AG04450 (cell line): ENCODE measurements around the gene ZNF503. TPM values are rescaled to one million over a fixed set of nuclear protein-coding genes. Genes with fewer than 3 reads are reported as not detected.
A peak's percentile ranks its signal among the peaks of the same experiment; 100 is the strongest.

Experiments
- CTCF ChIA-PET: fragments of 300-600, 350-600 bp; formaldehyde crosslinking; extraction: SDS; loops from one replicate; lab custom pipeline; 2022; ENCODE audit warnings: antibody characterized with exemption, inconsistent platforms; lab: Charles Lee
- POLR2A ChIA-PET: fragments of 350-600 bp; formaldehyde crosslinking; extraction: SDS; loops from one replicate; lab custom pipeline; 2021; ENCODE audit warnings: antibody characterized with exemption, inconsistent platforms; lab: Yijun Ruan, JAX
- DNase-seq: peaks from one replicate; pipeline ENCODE4 v3.0.0-alpha.2; 2011; ENCODE audit warnings: low read depth, low spot score
- H3K27ac ChIP-seq: one replicate; pipeline ENCODE4 v1.5.1; 2012; ENCODE audit warnings: low read depth, low read length, control low read depth
- H3K27me3 ChIP-seq: one replicate; pipeline ENCODE4 v1.6.0; 2012; ENCODE audit warnings: low read length; ENCODE audit not compliant: control insufficient read depth, insufficient read depth
- H3K4me3 ChIP-seq: 2 replicates; pipeline ENCODE4 v1.5.1; 2011; ENCODE audit warnings: mild to moderate bottlenecking, low read depth, low read length, control low read depth
- H3K9me3 ChIP-seq: 2 replicates; pipeline ENCODE4 v1.5.1; 2012; ENCODE audit warnings: low read length; ENCODE audit not compliant: control insufficient read depth, insufficient read depth
- CTCF ChIP-seq: IDR thresholded peaks from 2 replicates; pipeline ENCODE4 v1.5.1; 2011; ENCODE audit warnings: low read depth, low read length, control low read depth, inconsistent platforms
- polyA plus RNA-seq: library from polyadenylated mRNA; depleted of rRNA; stranded (reverse); fragments of >200 nt; gene quantifications from 2 replicates; pipeline ENCODE4 v1.2.3, GENCODE V29; 2011

ZNF503 gene
- polyA plus RNA-seq, 1 experiment, result 2.5 TPM

- H3K9me3 ChIP-seq, result peaks cover 9% of the 10 kb centered on the region
- H3K27ac ChIP-seq, result no peak overlapping the region
- CTCF ChIA-PET, result interaction anchor here (0.6 to 1.0 kb wide), 2 partner anchors 38 to 171 kb away, joined by 3 to 5 read pairs; no protein-coding TSS in a partner anchor
- H3K27me3 ChIP-seq, result no peaks in the 10 kb centered on the region
- POLR2A ChIA-PET, result interaction anchor here (0.7 kb wide), 1 partner anchor 1061 kb away, joined by 3 read pairs; no protein-coding TSS in a partner anchor
- H3K4me3 ChIP-seq, result no peak overlapping the region
- no peak for TF ChIP-seq CTCF
- DNase-seq, result no peak
Measured at GRCh38 chr10:75357500-75357899, 44.1 kb downstream of the ZNF503 start.

- no peak overlapping the region for H3K27ac ChIP-seq
- CTCF ChIA-PET, result no interaction called here
- no peaks in the 10 kb centered on the region for H3K27me3 ChIP-seq
- no peak for DNase-seq
- H3K9me3 ChIP-seq, result peaks cover 9% of the 10 kb centered on the region
- POLR2A ChIA-PET, result no interaction called here
- TF ChIP-seq CTCF, result peak; percentile 24; the same call in 1 of the 2 replicates
- no peak overlapping the region for H3K4me3 ChIP-seq
Measured at GRCh38 chr10:75356484-75356883, 45.1 kb downstream of the ZNF503 start.

- no peaks in the 10 kb centered on the region for H3K27me3 ChIP-seq
- POLR2A ChIA-PET, result no interaction called here
- H3K27ac ChIP-seq, result no peak overlapping the region
- CTCF ChIA-PET, result no interaction called here
- no peak for TF ChIP-seq CTCF
- H3K4me3 ChIP-seq, result no peak overlapping the region
- peaks cover 9% of the 10 kb centered on the region for H3K9me3 ChIP-seq
- no peak for DNase-seq
Measured at GRCh38 chr10:75355706-75356105, 45.9 kb downstream of the ZNF503 start.

- H3K27ac ChIP-seq, result no peak overlapping the region
- H3K27me3 ChIP-seq, result no peaks in the 10 kb centered on the region
- H3K4me3 ChIP-seq, result no peak overlapping the region
- POLR2A ChIA-PET, result no interaction called here
- CTCF ChIA-PET, result no interaction called here
- peaks cover 9% of the 10 kb centered on the region for H3K9me3 ChIP-seq
- no peak for DNase-seq
- no peak for TF ChIP-seq CTCF
Measured at GRCh38 chr10:75353183-75353582, 48.4 kb downstream of the ZNF503 start.

- H3K4me3 ChIP-seq, result no peak overlapping the region
- no peaks in the 10 kb centered on the region for H3K27me3 ChIP-seq
- no peak for TF ChIP-seq CTCF
- peaks cover 9% of the 10 kb centered on the region for H3K9me3 ChIP-seq
- no peak for DNase-seq
- ChIA-PET POLR2A (no interaction called here), CTCF (no interaction called here)
- H3K27ac ChIP-seq, result no peak overlapping the region
Measured at GRCh38 chr10:75352650-75353049, 48.9 kb downstream of the ZNF503 start.
